ENCODE measurements around the gene KTN1. TPM values are rescaled to one million over a fixed set of nuclear protein-coding genes. Genes with fewer than 3 reads are reported as not detected.

The KTN1 gene, protein sequence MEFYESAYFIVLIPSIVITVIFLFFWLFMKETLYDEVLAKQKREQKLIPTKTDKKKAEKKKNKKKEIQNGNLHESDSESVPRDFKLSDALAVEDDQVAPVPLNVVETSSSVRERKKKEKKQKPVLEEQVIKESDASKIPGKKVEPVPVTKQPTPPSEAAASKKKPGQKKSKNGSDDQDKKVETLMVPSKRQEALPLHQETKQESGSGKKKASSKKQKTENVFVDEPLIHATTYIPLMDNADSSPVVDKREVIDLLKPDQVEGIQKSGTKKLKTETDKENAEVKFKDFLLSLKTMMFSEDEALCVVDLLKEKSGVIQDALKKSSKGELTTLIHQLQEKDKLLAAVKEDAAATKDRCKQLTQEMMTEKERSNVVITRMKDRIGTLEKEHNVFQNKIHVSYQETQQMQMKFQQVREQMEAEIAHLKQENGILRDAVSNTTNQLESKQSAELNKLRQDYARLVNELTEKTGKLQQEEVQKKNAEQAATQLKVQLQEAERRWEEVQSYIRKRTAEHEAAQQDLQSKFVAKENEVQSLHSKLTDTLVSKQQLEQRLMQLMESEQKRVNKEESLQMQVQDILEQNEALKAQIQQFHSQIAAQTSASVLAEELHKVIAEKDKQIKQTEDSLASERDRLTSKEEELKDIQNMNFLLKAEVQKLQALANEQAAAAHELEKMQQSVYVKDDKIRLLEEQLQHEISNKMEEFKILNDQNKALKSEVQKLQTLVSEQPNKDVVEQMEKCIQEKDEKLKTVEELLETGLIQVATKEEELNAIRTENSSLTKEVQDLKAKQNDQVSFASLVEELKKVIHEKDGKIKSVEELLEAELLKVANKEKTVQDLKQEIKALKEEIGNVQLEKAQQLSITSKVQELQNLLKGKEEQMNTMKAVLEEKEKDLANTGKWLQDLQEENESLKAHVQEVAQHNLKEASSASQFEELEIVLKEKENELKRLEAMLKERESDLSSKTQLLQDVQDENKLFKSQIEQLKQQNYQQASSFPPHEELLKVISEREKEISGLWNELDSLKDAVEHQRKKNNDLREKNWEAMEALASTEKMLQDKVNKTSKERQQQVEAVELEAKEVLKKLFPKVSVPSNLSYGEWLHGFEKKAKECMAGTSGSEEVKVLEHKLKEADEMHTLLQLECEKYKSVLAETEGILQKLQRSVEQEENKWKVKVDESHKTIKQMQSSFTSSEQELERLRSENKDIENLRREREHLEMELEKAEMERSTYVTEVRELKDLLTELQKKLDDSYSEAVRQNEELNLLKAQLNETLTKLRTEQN (N-terminal part only)
- total RNA-seq = 100 to 1,000 TPM; 221 to 247 TPM
- 74.8 TPM for polyA plus RNA-seq (ENCODE audit: insufficient read depth, low read depth, low replicate concordance)
- long read RNA-seq, donor 1, full-length matches to known transcripts = 2 of 83 reads
- long read RNA-seq, donor 1, partial matches to known transcripts = 81 of 83 reads
- long read RNA-seq, donor 1, other reads (novel, unspliced or antisense) = 0 of 83 reads
- long read RNA-seq, donor 2, full-length matches to known transcripts = 4 of 97 reads
- long read RNA-seq, donor 2, partial matches to known transcripts = 93 of 97 reads
- long read RNA-seq, donor 2, other reads (novel, unspliced or antisense) = 0 of 97 reads

DNA sequence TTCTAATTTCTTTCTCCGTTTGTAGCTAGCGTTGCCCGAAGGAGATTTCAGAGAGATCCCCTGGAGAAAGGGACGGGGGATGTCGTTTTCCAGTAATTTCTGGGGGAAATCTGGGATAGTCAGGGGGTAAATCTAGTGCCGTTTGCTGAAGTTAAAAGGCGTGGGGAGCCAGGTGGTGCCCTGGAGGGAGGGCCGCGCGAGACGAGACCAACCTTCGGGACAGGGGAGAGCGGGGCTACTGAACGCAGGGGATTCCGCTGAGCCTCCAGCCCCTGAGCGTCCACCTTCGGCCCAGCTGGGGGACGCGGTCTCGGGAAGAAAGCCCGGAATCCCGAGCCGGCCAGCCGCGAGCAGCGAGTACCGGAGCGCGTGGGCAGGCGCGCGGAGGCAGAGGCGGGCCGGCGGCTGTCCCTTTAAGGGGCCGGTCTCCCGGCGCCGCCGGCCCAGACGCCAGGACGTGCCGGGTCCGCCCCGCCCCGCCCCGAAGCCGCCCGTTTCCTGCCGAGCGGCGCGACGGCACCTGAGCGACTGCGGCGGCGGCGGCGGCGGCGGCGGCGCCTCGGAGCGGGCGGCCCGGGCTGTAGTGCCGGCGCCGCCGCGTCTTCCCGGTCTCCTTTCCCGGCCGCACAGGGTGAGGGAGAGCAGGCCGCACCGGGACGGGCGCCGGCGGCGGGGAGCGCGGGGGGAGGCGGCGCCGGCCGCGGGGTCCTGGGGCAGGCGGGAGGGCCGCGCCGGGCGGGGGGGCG is at the start of gene KTN1:
TSS of gene KTN1 (plus strand) at position 484 of the 746 bp plus-strand sequence. CDS start 31,842 bp downstream, outside the sequence.
- no peaks in the 10 kb centered on the region for H3K9me3 ChIP-seq
- peak; percentile 84 for DNase-seq
- no peak for TF ChIP-seq POLR2A (IDR thresholded peaks at IDR 0.05)
- TF ChIP-seq, protein P1, sequence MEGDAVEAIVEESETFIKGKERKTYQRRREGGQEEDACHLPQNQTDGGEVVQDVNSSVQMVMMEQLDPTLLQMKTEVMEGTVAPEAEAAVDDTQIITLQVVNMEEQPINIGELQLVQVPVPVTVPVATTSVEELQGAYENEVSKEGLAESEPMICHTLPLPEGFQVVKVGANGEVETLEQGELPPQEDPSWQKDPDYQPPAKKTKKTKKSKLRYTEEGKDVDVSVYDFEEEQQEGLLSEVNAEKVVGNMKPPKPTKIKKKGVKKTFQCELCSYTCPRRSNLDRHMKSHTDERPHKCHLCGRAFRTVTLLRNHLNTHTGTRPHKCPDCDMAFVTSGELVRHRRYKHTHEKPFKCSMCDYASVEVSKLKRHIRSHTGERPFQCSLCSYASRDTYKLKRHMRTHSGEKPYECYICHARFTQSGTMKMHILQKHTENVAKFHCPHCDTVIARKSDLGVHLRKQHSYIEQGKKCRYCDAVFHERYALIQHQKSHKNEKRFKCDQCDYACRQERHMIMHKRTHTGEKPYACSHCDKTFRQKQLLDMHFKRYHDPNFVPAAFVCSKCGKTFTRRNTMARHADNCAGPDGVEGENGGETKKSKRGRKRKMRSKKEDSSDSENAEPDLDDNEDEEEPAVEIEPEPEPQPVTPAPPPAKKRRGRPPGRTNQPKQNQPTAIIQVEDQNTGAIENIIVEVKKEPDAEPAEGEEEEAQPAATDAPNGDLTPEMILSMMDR (IDR thresholded peaks at IDR 0.05) = no peak
- H3K36me3 ChIP-seq (ENCODE audit: low read depth, missing control alignments) = no peaks in the 10 kb centered on the region
- H3K4me1 ChIP-seq = peaks cover 36% of the 10 kb centered on the region
- WGBS, 2 donors = 0 to 1% methylated on average over 15 to 84 of the region's 96 CpGs
- peak within 1 kb of the TSS; percentile 94 to 97 for H3K27ac ChIP-seq
- intact Hi-C loops (cut with DNase I; ENCODE audit: low total_unique reads) = no loop called here
- H3K27me3 ChIP-seq = no peaks in the 10 kb centered on the region
- peak within 1 kb of the TSS; percentile 87 to 92 for H3K4me3 ChIP-seq

DNA sequence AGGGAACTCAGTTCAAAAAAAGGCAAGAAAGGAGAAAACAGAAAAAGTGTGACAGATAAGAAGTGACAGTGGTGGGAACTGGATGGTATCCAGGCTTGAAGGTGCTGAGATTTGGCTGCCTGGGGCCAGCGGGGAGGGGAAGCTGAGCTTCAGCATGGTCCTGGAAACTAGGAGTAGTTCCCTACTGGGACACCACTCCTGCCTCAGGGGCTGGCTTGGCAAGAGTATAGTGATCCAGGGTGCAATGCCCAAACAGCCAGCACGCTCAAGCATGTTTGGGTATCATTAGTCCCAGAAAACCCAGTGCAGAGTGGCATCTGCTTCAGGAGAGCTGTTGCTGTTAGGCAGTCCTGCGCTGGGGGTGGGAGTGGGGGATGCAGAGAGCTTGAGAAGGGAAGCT is 49.5 kb upstream of the KTN1 start:
- no peak for DNase-seq
- no peak for TF ChIP-seq POLR2A (IDR thresholded peaks at IDR 0.05)
- TF ChIP-seq, protein P1 (IDR thresholded peaks at IDR 0.05) = no peak
- H3K9me3 ChIP-seq = no peaks in the 10 kb centered on the region
- H3K4me3 ChIP-seq = no peak overlapping the region
- H3K4me1 ChIP-seq = no peaks in the 10 kb centered on the region
- H3K27me3 ChIP-seq = no peaks in the 10 kb centered on the region
- no peak overlapping the region for H3K27ac ChIP-seq
- H3K36me3 ChIP-seq (ENCODE audit: low read depth, missing control alignments) = no peaks in the 10 kb centered on the region
- intact Hi-C loops (cut with DNase I; ENCODE audit: low total_unique reads) = no loop called here
- WGBS, 2 donors = 91 to 93% methylated on average over 3 of the region's 3 CpGs

DNA sequence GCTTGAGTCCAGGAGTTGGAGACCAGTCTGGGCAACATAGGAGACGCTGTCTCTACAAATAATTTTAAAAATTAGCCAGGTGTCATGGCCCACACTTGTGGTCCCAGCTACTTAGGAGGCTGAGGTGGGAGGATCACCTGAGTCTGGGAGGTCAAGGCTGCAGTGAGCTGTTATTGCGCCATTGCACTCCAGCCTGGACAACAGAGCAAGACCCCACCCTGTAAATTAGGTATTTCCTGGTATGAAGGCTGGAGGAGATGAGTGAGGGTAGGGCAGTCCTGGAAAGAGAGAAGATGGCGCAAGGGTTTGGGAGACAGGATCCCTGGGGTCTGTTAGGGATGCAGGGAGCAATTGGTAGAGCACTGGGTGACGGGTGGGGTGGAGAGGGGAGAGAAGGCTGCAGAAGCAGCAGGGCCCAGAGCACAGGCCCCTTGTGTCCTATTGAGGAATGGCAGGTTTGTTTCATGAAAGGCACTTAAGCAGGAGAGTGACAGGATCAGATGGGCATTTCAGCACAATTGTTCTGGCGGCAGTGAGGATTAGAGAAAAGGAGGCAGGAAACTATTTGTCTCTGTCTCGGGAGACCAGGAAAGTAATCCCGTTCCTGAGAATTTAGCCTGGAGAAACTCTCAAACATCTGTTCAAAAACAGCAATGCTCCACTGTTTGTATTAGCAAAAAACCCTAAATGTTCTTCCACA is 47.2 kb upstream of the KTN1 start:
- H3K27me3 ChIP-seq = no peaks in the 10 kb centered on the region
- H3K36me3 ChIP-seq (ENCODE audit: low read depth, missing control alignments) = no peaks in the 10 kb centered on the region
- no peak overlapping the region for H3K4me3 ChIP-seq
- TF ChIP-seq POLR2A (IDR thresholded peaks at IDR 0.05) = no peak
- intact Hi-C loops (cut with DNase I; ENCODE audit: low total_unique reads) = no loop called here
- H3K9me3 ChIP-seq = no peaks in the 10 kb centered on the region
- H3K27ac ChIP-seq = no peak overlapping the region
- no peak for DNase-seq
- 85 to 90% methylated on average over 7 of the region's 7 CpGs for WGBS, 2 donors
- no peaks in the 10 kb centered on the region for H3K4me1 ChIP-seq

DNA sequence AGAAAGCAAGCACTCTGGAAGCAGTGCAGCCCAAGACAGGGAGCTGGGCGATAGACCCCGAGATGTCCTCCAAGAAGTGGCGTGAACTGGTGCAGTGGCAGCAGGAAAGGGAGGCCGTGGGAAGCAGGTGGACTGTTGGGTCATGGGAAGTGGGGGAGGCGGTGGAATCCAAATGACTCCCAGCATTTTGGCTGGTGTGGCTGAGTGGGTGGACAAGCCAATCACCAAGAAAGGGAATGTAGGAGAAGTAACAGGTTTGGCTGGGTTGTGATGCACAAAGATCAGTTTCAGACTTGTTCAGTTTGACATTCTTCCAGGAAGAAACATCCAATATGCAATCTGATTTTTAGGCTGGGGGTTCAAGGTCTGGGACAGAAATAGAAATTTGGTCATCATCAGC is 46.0 kb upstream of the KTN1 start:
- intact Hi-C loops (cut with DNase I; ENCODE audit: low total_unique reads) = no loop called here
- Histone ChIP-seq H3K9me3 (no peaks in the 10 kb centered on the region), H3K27ac (no peak overlapping the region), H3K4me1 (no peaks in the 10 kb centered on the region), H3K36me3 (ENCODE audit: low read depth, missing control alignments) (no peaks in the 10 kb centered on the region), H3K4me3 (no peak overlapping the region), H3K27me3 (no peaks in the 10 kb centered on the region)
- TF ChIP-seq, protein P1 (IDR thresholded peaks at IDR 0.05) = no peak
- no peak for TF ChIP-seq POLR2A (IDR thresholded peaks at IDR 0.05)
- 71 to 86% methylated on average over 5 of the region's 5 CpGs for WGBS, 2 donors
- no peak for DNase-seq
